ENCODE measurements around the gene ANKRD34A.
A peak's percentile ranks its signal among the peaks of the same experiment; 100 is the strongest.

Gene ANKRD34A

DNA sequence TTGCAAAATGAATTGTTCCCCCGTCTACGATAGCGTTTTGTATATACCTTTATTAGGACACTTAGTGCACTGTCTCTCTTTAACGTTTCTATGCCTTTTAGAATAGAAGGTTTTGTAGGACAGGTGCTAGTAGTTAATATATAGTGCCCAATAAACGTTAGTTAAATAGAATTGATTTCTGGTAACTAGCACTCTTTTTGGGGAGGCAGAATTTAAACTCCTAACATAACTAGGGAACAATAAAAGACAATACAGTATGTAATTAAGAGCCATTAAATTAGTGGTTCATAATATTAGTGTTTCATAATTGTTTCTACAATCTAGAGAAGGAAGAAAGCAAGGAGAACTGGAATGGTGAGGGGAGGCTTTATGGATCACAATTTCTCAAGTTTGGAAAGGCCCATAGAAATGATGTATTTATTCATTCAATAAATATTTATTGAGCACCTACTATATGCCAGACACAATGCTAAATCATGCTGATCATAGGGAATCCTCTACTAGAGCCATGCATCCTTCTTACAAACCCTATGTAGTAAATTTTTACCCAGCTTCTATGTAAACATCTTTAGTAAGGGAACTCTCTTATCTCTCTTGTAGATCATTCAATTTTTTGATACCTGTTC lies 857 bp upstream of the ANKRD34A start:
- DNase-seq = no peak

DNA sequence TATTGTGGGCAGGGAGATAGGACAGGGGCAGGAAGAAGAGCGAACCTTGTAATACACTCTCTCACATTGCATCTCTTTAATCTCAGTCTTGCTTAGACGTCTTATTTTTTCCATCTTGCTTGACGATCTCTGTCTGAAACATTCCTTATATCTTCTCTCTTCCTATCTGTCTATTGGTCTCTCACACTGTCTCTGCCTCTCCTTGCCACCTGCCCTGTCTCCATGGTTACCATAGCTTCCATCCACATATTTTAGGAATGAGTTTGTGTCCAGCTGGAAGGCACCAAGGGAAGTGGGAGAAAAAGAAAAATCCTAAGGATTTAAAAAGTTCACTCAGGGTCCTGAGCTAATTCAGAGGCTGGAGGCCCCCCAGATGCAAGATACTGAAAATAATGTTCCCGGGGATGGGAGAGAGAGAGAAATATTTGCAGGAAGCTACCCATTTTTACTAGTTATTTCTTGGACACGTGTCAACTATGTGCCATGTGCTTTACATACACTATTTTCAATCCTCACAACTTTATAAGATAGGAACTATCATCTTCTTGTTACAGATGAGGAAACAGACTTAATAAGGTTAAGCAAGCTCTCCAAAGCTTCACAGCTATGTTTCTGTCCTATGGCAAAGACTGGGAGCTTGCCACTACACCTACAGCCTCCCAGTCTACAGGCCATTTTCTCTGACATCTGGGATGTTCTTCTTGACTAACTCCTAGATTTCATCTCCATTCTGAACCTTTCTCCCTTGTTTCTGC lies 933 bp downstream of the ANKRD34A start:
- no peak for DNase-seq

DNA sequence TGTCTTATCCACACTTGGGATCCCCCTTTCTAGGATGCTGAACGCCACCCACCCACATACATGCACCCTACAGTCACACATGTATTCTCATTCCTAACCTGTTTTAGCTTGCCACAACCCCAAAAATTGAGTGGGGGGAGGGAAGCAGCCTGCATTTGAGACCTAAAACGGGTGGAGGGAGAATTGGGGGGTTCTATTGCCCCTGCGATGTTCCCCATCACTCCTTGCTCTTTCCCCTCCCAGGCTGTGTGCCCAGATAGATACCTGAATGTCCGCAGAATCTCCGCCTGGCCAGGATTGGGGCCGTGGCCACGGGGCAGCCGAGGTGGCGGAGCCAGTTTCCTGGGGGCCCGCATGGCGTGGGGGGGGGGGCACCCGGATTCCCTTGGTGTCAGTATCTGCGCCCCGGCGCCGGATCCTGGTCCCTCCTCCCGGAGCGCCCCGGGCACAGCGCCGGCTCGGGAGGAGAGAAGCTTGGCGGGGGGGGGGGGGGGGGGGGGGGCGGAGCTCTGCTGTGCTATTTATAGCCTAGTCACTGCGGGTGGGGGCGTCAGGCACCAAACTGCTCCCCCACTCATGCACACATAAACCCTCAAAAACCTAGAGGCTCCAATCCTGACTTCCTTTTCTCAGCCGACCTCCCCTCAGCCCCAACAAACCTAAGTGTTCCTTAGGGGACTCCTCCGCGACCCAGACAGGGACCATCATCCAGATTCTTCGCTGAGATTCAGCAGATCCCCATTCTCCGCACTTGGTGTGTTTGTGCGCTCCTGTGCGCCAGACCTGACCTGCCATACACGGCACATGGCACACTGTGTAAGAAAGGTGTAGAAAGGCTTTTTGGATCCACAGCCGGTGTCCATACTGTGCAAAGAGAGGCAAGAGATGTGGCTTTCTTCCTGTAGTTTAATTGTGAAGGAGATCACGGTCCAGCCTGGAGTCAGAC lies 1.9 kb downstream of the ANKRD34A start:
- peak in 1 of 2 donors; percentile 54 for DNase-seq

DNA sequence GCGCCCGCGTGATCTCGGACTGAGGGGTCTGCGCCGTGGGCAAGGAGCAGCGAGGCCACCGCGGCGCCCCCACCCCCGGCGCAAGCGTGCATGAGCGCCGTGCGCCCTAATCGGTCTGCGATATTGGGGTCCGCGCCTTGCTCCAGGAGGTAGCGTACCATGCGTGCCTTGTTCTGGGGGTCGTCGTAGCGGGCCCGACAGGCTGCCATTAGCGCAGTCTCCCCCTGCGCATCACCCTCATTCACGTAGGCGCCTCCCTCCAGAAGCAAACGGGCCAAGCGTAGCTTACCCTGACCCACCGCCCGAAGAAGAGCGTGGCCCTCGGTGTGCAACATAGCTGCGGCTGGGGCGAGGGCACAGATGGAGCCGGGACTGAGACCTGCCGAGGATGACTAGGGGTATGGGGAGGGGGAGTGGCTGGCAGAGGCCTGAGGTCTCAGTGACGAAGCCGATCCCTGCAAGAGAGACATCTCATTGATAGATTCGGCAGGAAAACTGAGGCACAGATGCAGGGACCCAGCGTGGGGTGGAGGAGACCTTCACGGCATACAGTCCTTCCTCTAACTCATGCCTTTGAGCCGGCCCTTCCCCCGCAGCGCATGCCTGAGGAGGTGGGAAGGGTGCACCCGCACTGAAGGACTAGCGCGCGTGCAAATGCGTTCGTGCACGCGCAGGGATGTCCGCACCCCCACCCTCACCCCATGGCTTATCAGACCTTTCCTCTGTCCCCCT lies 2.8 kb downstream of the ANKRD34A start:
- peak; percentile 36 for DNase-seq

DNA sequence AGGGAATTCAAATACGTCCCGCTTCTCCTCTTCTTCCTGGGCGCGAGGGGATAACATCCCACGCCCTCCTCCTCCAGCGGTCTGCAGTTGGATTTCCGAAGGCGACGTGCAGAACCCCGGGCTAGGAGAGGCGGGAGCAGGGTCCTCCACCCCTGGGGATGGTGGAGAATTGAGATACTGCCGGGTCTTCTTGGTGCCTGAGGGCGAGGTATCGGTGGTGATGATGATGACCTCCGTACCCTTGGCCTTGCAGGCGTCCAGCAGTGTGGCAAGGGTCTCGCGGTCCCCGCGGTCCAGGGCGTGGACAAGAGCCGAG lies 3.3 kb downstream of the ANKRD34A start:
- DNase-seq = no peak

DNA sequence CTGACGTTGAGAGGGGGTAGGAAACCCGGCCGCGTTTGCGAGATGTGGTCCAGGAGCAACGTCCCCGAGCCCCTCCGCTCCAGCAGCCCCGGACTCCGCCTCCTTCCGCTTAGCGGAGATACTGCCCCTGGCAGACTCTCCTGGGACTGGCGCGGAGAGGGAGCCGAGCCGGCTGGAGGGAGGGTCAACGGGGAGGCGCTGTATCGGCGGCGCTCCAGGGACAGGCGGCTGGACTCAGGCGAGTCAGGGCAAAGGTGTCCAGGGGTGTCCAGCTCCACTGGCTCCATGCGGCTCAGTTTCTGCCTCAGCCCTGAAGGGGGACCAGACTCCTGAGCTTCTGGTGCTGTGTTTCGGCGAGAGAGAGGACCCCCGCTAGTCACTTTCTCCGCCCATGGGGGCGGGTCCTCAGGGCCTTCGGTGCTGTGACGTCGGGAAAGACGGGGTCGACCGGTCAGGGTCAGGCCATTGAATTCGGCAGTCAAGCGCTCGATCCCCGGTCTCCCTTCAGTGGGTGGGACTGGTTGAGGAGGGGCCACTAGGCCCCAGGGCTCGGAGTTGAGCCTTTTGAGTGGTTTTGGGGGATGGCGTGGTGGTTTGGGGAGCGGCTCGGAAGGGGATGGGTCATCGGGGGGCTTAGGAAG lies 3.8 kb downstream of the ANKRD34A start:
- peak; percentile 43 to 51 for DNase-seq

DNA sequence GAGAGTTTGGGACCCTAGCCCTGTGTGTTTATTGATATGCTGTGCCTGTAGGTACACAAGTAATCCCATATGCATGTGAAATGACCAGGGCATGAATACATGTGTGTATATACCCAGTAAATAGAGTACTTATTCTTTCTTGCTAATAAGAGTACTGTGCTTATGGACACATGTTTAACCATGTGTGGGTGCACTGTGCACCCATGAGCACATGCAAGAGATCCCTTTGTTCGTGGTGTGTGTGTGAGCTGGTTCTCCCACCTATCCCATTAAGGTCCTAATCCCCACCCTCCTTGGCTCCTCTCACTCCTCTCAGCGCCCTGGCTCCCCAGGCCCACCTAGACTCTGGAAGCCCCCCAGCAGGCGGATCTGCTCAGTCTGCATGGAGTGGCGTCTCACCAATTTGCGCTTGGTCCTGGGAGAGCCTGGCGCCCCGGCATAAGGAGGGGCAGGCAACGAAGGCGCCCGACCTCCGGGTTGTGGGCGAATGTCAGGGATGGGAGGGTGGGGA lies 4.4 kb downstream of the ANKRD34A start:
- no peak for DNase-seq

DNA sequence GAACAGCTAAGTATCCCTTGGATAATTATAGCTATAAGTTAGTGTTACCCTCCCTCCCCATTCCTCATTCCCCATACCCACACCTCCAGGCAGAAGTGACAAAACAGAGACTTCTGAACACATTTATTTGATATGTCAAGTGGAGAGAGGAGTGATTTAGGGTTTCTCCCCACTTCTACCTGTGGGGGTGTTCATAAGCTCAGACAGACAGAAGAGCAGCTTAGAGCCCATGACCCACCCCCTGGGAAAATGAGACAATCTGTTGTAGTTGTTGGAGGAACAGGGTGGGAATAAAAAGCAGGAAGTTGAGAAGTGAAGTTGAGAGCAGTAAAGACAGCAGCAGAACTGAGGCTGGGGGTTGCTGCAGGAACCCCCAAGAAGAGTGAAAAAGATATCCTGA lies 5.0 kb downstream of the ANKRD34A start:
- no peak for DNase-seq

DNA sequence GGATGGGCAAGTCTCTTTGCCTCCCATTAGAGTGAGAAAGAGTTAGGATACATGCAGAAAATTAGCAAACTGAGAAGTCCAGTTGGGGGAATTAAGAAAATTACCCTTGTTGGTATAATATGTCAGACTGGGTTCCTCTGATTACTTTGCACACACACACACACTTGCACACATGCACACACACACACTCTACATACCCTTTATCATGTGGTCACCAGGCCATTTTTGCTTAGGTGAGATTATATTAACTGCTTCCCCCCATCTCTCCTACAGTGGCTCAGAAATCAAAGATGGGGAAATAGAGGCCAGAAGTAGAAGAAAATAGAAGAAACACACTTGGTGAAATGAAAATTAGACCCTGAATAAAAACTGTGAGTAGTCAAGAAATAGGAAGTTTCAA lies 5.6 kb downstream of the ANKRD34A start:
- DNase-seq = no peak

DNA sequence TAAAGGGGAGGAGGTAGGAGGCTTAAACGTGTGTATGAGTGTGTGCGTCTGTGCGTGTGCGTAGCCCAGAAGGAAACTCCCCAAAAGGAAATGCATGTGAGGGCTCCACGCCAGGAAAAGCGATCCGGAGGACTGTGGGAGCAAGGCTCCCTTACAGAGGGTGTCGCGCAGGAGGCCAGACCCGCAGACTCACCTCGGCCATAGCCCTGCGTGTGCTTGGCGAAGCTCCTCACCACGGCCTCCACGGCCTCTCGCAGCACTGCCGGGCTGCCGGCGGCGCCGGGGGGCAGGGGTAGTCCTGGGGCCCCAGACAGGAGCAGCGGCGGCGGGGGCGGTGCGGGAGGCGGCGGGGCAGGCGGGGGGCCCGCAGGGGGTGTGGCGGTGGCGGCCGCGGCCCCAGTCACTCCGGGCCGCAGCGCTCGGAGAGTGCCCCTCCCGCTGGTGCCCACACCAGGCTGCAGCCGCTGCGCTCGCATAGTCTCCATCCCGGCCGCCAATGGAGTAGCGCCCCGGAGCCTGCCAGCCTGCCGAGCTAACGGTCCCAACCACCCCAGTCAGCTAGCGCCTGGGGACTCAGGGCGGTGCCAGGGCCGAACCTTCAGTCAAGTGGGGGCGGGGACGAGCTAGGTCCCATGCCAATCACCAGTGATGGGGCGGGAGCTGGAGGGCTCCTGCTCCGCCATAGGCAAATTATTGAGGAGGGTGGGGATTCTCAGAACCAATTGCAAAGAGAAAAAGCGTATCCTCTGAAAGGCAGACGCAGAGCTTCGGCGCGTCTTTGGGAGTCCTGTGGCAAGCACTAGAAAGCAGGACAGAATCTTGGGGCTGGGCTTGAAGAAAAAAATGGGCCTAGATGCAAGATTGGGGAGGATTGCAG lies 6.7 kb downstream of the ANKRD34A start, which contains the start of gene LIX1L:
Gene LIX1L (minus strand): TSS at position 575 of the 877 bp plus-strand sequence. CDS start 90 bp downstream, at position 485.
- peak; percentile 94 to 95 for DNase-seq

DNA sequence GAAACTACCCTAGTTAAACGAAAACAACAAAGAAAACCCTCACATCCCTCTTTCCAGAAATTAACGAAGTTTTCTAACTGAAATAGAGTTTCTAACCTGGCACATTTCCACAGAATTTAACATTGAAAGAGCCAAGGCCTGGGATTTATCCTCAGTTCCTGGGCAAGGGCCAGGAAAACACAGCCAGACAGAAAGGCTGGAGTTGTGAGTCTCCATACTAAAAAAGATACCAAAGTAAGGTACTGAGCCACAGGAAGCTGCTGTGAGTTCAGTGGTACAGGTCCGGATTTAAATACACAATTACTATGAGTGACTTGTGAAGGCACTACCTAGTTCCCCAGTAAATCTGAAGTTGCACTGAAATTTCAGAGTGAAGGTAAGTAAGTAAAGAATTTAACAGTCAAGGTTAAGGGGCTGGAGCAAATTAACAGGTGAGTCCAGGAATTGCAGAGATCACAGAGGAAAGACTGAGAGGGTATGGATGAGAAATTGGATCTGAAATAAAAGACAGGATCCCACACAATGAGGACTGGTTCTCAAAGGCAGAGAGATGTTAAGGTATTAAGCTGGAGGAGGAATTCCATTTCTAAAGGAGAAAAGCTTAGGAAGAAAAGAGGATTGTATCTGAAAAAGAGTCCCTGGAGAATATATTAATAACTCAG lies 7.5 kb downstream of the ANKRD34A start:
- peak in 1 of 2 donors; percentile 41 for DNase-seq

DNA sequence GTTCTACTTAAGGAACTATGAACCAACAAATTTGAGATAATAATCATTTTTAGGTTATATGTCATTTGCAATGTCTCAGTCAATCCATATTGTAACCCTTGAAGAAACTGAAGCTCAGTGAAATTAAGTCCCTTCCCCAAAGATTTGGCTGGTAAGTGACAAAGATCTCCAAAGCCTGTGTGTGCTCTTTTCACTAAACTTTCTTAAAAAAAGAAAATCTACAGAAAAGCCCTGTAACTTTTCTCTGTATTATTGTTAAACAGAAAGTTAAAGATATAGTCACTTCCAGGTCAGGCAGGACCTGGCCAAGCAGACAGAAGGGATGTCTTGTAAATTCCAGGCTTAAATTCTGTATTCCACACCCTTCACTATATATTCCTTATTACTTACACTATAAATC lies 8.0 kb downstream of the ANKRD34A start:
- DNase-seq = no peak

DNA sequence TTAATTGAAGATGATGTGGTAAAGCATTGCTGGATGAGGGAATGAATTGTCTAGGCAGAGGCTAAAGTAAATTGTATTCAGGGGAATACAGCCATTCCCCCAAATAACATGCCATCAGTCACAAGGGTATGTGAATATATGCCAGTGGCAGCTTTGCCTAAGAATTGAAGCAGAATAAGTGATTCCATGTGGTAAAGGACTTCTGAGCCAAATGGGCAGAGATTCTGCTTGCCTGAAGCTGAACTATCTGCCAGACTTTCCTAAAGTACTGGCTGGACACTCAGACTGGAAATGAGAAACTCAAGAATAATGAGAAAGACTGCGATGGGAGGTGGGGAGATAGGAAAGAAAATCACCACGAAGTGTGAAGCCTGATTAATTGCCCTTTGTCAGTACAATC lies 8.9 kb downstream of the ANKRD34A start:
- DNase-seq = no peak

DNA sequence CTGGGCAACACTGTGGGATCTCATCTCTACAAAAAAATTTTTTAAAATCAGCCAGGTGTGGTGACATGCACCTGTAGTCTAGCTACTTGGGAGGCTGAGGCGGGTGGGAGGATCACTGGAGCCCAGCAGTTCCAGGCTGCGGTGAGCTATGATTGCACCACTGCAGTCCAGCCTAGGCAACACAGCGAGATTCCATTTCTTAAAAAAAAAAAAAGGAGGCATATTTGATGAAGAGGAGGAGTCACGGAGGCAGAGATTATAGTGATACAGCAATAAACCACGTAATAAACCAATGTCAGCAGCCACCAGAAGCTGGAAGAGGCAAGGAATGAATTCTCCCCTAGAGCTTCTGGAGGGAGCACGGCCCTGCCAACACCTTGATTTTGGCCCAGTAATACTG lies 10.5 kb downstream of the ANKRD34A start:
- DNase-seq = no peak

DNA sequence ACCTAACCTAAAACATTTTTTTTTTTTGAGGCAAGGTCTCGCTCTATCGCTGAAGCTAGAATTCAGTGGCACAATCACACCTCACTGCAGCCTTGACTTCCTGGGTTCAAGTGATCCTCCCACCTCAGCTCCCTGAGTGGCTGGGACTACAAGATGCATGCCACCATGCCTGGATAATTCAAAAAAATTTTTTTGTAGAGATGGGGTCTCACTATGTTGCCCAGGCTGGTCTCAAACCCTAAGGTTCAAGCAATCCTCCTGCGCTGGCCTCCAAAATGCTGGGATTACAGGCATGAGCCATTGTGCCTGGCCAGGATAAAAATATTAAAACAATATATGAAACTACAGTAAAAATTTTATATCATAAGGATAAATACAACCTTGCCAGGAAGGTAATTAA lies 11.5 kb downstream of the ANKRD34A start:
- DNase-seq = no peak

DNA sequence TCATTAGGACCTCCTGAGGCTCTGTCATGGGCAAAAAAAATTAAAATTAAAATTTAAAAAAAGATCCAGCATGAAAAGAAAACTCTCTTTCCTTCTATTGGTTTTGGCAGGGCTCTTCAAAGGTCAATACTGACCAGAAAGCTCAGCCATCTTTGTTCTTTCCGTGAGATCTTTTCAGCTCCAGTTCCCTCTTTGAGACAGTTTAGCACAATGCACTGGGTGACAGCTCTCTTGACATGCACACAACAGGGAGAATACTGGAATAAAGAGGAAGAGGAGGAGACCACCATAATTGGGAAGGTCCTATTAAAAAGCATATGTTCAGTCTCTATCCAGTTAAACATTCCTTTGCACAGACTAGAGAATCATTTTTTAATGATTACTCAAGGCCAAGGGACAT lies 12.8 kb downstream of the ANKRD34A start:
- no peak for DNase-seq

DNA sequence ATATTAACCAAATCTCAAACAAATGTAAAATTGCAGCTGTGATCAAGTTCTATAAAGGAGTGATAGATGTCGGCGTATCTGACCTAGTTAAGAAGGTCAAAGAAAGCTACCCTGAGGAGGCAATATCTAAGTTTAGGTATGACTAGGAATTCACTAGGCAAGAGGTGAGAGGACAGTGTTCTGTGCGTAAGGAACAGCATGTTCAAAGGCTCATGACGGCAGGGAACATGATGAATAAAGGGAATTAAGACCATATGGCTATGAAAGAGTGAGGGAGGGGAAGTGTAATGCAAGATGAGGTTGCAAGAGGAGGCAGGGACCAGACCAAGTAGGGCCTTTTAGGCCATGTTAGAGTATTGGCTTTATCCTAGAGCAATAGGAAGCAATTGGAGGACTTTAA lies 15.2 kb downstream of the ANKRD34A start:
- DNase-seq = no peak

DNA sequence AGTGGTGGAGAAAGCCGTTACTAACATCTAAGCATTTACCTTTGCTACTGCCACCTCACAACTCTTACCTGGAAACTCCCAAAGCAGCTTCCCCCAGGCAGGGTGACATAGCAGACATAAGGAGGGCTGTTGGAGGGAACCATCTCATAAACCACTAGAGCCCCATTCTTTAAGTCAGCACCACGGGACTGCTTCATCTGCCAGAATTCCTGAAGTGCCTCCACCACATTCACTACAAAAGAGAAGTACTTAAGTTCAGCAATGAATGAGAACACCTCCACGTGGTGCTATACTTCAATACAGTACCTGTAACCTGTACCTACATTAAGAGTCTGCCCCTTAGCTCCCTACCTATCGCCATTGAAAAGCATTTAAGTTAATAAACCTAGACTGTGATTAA lies 16.8 kb downstream of the ANKRD34A start:
- no peak for DNase-seq

DNA sequence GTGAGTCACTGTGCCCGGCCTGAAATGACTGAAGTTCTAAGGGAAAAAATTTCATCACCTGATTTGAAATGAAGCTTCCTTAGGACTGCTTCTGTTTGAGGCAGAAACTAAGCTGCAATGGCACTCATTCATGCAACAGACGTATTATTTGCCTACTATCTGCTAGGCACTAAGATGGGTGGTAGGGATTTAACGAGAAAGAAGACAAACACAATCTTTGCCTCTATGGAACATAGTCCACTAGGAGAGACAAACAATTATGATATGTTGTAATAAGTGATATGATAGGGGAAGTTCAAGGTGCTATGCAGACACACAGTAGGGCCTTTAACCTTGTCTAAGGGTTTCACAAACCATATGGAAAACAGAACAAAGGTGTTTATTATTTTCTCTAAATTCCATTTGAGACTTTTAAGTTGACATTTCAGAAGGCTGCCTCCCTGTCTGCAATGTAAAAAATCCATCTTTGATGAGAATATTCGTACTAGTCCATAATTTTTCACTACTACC lies 17.8 kb downstream of the ANKRD34A start:
- no peak for DNase-seq

DNA sequence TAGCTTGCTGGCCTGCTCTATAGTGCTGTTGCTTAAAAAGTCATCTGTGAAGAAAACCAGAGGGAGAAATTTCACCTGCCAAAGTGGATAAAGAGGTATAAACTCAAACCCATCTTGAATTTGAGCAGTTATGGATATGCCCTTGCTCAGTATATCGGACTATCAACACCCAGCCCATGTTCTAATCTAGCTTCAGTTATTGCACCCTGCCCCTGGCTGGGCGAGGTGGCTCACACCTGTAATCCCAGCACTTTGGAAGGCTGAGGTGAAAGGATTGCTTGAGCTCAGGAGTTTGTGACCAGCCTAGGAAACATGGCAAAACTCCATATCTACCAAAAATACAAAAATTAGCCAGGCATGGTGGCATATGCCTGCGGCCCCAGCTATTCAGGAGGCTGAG lies 19.8 kb downstream of the ANKRD34A start:
- no peak for DNase-seq

All from CD4-positive, alpha-beta T cell treated with Interleukin-4 for 1 hour (primary cell).